Dermis lymphatic vessel endothelial cell (primary cell): ENCODE results near the gene RBMY1B. TPM values are rescaled to one million over a fixed set of nuclear protein-coding genes. Genes with fewer than 3 reads are reported as not detected.

ENCODE experiments used
- total RNA-seq: library from RNA; depleted of rRNA; stranded (reverse); fragments of >200 nt; gene quantifications from 2 replicates; pipeline ENCODE4 v1.2.1, GENCODE V29; 2014

RBMY1B gene
- total RNA-seq = not detected in 2 replicates

GRCh38 chrY:21511038-21511437 lies at the start of gene RBMY1B:
Gene RBMY1B (plus strand): TSS chrY:21511338. CDS start chrY:21513351, 2,013 bp downstream.

DNA sequence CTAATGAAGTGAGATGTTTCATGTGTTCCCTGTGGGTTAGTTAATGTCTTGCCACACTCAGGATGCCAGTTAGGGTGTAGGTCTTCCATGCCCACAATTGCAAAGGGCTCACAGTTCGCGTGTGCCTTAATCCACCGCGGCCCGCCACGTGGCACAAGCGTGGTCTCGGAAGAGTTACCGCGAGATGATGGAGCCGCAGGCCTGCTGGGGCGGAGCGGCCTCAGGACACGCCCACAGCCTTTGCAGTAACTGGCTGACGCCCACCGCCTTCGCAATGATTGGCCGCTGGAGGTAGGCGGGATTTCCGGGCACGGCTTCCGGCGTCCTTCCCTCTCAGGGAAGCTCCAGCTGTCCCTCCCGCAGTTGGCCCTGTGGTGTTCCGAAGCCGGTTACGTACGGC lies 23.4 kb downstream of the RBMY1B start, which contains the start of gene RBMY1A1:
Gene RBMY1A1, plus strand, starts transcription at position 301 of the 400 bp plus-strand sequence. CDS start 2,013 bp downstream, outside the sequence.

Other genes starting within 250 kb of the RBMY1B start
- not detected in 2 replicates for gene RBMY1A1, start 23.5 kb downstream of the RBMY1B start, total RNA-seq